Astrocyte (in vitro differentiated cells and primary cell): Measurements from ENCODE around the gene RXYLT1.

Experiments
- EZH2 ChIP-seq: IDR thresholded peaks from 2 replicates; pipeline ENCODE4 v1.6.1; 2012; ENCODE audit warnings: mild to moderate bottlenecking, low read length, inconsistent platforms; ENCODE audit not compliant: insufficient read depth
- TF ChIP-seq, protein P1 (sequence below): IDR thresholded peaks from 2 replicates; pipeline ENCODE4 v1.5.1; 2011; ENCODE audit warnings: low read depth, mild to moderate bottlenecking, inconsistent platforms, low read length, moderate library complexity; ENCODE audit not compliant: insufficient read depth

DNA sequence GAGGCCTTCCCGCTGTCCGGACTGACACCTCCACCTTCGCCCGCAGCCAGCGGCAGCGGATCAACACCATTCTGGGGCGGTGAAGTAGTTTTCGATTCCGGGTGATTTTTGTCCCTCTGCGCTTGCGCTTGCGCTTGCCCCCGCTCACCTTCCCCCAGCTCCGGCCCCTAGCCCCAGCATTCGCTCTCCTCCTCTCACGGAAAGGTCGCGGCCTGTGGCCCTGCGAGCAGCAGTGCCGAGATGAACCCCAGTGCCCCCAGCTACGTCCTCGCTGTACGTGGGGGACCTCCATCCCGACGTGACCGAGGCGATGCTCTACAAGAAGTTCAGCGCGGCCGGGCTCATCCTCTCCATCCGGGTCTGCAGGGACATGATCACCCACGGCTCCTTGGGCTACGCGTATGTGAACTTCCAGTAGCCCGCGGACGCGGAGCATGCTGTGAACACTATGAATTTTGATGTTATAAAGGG lies 42.1 kb downstream of the RXYLT1 start:
- TF ChIP-seq, protein P1, sequence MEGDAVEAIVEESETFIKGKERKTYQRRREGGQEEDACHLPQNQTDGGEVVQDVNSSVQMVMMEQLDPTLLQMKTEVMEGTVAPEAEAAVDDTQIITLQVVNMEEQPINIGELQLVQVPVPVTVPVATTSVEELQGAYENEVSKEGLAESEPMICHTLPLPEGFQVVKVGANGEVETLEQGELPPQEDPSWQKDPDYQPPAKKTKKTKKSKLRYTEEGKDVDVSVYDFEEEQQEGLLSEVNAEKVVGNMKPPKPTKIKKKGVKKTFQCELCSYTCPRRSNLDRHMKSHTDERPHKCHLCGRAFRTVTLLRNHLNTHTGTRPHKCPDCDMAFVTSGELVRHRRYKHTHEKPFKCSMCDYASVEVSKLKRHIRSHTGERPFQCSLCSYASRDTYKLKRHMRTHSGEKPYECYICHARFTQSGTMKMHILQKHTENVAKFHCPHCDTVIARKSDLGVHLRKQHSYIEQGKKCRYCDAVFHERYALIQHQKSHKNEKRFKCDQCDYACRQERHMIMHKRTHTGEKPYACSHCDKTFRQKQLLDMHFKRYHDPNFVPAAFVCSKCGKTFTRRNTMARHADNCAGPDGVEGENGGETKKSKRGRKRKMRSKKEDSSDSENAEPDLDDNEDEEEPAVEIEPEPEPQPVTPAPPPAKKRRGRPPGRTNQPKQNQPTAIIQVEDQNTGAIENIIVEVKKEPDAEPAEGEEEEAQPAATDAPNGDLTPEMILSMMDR = no peak
- no peak for TF ChIP-seq EZH2
